IPS-NIHi11 (cell line): ENCODE data around the gene SERINC5.

Experiments
- DNase-seq: peaks from one replicate; pipeline ENCODE4 v3.0.0; 2012; ENCODE audit warnings: mixed read lengths, low spot score

Gene SERINC5

DNA sequence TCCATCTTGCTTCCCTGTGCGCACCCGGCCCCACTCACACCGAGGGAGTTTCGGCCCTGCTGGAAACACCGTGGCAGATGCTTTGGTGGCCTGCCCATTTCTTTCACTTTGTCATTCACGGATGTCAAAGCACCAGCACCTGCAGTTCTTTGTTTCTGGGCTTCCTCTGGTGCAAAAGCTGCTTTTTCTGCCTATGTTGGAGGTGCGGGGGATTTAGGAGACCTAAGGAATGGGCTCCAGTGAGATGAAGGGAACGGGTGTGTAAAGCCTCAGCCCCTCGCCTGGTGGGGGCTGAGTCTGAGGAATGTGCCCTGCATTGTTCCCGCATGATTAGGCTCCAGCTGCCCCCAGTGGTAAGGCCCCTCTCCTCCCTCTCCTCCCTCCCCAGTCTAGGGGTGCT is 158.4 kb downstream of the SERINC5 start:
- DNase-seq: peak; percentile 59

DNA sequence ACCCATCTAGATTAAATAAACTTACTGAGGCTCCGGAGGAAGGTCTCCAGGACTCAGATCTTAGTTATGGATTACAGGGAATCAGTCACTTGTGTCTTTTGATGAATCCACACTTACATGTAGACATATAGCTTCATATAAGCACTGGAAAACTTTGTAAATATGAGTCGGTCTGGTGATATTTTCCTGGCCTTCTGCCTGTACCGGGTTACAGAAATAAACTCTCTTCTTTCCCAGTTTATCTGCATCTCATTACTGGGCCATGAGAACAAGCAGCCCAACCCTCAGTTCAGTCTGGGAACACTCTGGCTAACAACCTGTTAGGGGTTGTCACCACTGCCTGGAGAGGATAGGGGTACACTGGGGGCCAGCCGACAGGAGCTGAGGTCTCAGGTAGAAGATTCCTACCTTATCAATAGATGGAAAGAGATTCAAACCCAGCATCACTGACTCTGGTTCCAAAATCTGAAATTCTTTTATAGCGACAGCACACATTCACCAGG is 161.6 kb downstream of the SERINC5 start:
- no peak for DNase-seq

DNA sequence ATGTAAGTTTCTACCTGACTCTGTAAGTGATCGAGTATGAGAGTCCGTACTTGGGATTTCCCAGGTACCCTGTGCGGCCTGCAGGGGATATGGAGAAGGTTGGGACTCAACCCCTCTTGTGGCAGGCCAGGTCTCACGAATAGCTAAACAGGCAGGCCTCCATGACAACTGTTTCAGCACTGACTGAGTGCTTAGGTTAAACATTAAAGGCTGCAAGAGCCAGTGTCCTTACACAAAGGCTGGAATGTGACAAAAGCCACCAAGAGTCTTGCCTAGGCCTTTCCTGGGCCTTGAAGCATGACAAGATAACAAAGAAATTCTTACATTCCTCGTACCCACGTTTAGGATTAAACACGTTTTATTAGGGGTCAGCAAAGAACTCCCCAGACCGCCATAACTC is 162.1 kb downstream of the SERINC5 start:
- no peak for DNase-seq

DNA sequence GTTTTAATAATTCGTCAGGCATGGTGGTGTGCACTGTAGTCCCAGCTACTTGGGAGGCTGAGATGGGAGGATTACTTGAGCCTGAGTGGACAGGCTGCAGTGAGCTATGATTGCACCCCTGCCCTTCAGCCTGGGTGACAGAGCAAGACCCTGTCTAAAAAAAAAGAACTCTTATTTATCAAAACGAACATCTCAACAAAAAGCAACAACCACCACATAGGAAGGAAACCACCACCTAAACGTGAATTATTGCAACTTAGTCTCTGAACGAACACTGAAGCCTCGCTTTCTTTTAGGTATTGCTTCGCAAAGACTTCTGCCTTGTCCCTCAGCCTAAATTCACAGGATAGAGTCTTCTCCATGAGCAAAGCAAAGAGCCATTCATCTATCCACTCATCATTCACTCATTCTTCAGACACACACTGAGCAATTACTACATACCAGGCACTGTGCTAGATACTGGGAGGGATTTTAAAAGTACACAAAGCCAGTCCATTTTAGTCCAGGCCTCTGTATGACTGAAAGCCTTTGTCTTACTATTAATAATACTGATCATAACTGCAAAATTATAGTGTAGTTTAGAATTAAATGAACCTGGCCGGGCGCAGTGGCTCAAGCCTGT is 163.3 kb downstream of the SERINC5 start:
- DNase-seq: no peak

DNA sequence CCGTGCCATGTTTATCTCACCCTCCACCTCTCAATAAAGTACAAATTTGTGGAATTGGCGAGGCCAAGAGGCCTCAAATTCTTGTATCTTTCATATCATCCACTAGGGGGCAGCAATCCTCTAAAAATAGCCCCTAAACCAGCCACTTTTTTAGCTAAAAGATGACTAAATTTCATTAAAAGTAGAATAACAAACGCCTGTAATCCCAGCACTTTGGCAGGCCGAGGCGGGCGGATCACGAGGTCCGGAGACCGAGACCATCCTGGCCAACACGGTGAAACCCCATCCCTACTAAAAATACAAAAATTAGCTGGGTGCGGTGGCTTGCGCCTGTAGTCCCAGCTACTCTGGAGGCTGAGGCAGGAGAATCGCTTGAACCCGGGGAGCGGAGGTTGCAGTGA is 164.1 kb downstream of the SERINC5 start:
- DNase-seq: peak; percentile 77

DNA sequence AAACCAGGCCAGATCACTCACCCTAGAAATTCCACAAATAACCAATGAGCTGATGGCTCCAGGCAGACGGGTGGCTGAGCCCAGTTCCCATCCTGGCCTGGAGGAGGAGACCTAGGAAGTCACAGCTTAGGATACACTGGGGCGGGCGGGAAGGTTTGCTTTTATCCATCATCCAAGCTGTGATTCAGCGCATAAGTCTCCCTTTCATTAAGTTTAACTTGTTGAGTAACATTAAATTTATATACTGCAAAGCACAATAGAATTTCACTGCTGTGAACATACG is 165.0 kb downstream of the SERINC5 start:
- no peak for DNase-seq

DNA sequence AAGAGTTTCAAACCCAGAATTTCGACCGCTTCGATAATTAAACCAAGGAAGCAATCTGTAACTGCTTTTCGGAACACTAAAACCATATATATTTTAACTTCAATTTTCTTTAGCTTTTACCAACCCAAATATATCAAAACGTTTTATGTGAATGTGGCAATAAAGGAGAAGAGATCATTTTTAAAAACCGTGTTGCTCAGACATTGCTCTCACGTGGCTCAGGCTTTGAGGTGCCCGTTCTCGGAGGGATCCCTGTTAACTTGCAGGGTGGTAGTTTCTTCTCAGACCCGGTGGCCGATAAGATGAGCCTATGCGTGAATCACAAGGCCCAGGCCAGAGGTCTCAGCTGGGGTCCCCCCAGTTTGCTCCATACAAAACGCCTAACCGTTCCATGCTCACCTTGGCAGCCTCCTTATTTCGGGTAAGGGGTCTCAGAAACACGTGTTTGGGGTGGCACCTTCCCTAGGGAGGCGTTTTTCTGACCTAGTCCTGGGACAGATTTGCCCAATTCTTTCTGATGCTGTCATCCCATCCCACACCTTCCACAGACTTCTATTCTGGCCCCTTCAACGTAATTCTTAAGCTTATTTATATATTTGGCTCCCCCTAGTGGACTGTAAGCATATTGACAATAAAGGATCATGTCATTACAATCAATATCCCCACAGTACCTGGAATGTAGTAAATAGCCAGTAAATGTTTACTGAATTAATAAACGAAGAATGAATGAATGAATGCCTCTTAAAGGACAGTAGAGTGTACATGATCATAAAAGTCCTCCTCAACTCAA is 172.6 kb downstream of the SERINC5 start:
- DNase-seq: peak; percentile 72

DNA sequence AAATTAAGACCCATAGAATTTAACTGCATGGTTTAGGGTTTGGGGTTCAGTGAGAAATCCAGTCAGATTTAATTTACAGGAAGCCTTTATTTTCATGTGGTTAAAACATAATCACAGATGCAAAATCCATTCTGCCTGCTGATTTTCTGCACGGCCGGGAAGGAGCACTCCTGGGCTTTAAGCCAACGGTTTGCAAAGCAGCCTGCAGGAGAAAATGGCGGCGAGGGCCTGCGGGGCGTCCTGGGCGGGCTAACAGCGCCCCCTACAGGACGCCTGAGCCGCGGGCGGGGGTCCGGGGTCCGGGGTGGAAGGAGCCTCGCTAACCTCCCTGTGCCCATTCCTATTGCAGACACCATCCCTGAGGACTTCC is 173.1 kb downstream of the SERINC5 start:
- DNase-seq: peak; percentile 97

DNA sequence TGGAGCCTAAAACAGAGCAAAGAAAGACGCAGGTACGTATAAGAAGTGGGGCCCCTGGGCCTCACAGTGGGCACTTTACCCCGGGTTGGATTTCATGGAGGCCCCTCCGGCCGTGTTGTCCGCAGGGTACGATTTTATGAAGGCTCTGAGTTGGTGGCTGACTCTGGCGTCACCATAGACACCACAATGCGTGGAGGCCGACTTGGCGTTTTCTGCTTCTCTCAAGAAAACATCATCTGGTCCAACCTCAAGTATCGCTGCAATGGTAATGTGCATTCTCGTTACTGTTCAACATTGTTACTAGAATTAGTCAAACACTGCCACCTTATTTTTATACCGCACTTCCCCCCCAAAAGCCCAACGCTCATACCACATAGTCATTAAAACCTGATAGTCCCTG is 173.6 kb downstream of the SERINC5 start:
- no peak for DNase-seq

DNA sequence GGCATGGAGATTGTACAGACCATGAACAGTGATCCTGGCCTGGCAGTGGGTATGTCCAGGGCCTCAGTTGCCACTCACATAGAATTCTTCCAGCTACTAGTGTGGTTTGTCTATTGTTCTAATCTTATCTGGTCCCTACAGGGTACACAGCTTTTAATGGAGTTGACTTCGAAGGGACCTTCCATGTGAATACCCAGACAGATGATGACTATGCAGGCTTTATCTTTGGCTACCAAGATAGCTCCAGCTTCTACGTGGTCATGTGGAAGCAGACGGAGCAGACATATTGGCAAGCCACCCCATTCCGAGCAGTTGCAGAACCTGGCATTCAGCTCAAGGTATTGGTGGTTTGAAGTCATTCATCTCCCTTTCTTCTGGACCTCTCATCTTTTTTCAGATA is 176.9 kb downstream of the SERINC5 start:
- DNase-seq: no peak

DNA sequence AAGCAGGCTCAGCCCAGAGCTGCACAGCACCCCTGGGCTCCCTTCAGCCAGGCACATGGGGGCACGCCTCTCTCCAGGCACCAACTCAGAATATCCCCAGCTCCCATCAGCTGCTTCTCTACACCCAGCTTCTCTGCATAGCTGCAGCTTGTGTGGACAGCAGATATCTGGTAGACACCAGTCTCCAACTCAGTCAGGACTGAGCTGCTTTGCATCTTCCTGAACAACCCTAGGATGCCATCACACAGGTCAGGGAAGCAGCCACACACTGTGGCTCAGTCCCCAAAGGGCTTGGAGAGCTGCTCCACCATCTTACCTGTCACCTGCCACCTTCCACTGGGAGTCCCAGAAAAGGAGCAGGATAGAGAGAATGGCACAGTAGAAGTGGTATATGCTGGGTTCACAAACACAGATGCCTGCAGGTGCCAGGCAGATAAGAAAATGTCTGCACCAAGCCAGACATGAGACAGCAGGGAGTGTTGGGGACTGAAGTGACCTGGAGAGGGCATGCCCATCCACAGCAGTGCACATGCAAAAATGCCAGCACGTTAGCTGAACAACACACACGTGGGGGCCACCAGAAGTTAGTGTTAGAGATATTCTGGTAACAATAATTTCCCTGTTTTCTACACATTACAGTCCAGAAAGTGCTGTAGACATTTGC is 178.7 kb downstream of the SERINC5 start:
- no peak for DNase-seq

DNA sequence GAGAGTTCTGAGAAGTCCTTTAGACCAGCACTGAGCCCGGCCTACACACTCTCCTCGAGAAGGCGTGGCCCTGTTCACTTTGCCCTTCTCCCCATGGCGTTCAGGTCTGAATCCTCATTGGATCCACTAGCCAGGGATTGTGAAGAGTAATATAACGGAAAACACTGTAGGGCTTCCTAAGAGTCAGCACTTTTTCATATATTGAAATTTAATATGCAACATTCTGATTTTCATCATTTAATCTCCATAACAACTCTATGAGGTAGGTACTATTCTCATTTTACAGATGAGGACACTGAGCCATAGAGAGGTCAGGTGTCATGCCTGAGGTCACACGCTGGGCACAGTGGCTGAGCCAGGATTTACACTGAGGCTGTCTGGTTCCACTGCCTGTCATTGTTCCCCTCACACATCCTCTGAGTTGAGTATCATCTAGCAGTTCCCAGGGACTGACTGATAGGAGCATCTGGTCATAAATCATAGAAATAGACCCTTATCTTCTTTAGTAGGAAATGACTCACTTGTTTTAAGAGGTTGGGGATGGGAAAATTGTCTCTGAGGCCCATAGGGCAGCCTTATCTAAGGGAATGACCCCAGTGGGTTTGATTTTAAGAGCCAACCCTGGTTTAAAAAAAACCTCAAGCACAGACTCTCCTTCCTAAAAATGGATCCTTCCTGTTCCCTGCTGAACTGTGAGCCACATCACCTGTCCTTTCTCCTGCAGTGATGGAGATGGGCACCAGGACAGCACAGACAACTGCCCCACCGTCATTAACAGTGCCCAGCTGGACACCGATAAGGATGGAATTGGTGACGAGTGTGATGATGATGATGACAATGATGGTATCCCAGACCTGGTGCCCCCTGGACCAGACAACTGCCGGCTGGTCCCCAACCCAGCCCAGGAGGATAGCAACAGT is 179.5 kb downstream of the SERINC5 start:
- no peak for DNase-seq

DNA sequence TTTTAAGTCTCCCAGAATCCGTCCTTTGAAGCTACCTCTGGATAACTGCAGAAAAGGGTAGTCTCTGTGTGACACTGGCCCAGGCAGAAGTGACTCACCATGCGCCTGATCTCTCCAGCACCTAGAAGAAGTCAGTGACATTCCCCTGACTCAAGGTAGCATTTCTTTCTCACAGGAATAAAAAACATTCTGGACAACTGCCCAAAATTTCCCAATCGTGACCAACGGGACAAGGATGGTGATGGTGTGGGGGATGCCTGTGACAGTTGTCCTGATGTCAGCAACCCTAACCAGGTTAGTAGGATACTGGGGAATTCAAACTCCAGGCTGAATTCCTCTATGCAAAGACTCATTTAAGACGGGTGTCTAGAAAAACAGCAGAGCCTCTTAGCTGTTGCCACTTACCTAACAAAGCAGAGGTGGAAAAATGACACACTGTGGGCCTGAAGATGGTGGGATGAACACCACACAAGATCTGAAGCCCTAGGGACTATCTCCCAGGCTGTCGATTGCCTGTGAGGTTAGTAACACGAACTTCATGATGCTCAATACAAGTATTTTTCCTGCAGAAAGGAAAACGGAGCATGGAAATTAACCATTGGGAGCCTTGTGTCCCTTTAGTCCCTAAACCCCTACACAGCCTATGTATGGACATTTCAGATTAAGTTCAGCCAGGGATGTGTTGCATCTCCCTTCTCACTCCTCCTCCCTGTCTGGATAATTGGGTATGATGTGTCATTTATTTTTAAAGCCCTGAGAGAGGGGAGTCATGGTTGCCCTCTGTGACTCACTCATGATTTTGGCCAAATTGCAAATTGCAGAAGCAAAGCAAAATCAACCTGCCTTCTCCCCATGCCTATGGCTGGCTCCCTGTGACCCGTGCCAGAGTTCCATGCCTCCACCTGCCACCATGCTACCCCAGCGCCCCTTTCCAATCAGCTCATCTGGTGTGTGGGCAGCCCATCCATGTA is 183.5 kb downstream of the SERINC5 start:
- no peak for DNase-seq

DNA sequence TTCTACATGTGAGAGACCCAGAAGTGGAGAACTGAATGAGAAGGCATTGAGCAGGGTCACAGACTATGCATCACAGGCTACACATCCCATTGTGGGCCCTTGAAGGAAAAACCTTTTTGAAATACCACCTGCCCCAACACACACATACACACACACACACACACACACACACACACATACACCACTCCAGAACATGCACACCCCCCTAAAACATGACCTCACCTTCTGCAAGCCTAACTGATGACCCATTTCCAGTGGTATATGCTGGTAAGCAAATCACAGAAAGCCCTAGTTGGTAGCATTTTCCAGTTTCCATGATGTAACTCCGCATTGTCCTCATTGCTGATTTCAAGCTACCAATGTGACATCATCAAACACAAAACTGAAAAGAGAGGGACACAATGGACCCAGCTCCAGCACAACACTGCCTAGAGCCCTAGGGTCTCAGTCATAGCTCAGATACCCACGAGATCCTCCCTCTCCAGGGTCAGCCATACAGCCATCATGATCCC is 184.3 kb downstream of the SERINC5 start:
- no peak for DNase-seq

DNA sequence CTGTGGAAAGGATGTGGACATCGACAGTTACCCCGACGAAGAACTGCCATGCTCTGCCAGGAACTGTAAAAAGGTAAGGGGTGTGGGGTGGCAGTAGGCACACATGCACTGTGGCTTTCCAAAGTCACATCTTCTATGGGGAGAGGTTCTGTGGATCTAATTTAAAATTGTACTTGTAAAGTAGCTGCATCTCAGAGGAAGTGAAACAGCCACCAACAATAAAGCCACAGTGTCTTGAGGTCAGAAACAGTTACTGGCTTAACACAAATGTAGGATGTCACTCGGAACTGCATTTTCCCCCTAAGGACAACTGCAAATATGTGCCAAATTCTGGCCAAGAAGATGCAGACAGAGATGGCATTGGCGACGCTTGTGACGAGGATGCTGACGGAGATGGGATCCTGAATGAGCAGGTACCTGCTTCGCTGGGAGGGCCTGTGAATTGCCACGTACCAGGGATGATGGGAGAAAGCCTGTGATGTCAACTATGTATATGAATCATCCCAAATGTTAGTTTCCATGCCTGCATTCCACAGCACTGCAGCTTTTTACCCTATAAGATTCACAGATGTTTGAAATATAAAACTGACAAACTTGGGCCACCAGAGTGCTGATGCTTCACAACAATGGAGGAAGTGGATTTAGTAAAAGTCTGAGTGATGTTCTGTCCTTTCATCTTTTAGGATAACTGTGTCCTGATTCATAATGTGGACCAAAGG is 185.4 kb downstream of the SERINC5 start:
- DNase-seq: no peak

DNA sequence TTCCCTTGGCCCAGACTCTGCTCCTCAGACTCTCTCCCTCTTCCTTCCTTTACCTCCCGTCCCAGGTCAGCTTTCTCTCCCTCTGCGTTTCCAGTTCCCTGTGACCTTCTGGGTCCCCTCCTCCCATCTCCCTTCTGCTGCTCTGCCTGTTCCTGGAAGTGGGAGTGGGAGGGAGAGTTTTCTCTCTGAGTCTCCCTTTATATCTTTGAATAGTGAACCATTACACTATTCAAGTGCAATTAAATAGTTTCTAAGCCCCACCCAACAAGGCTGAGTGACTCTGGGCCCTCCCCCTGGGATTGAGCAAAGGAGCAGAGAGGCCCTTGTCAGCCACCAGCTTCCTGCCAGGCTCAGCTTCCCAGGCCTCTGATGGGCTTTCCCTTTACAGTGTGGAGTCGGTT is 185.9 kb downstream of the SERINC5 start:
- no peak for DNase-seq

DNA sequence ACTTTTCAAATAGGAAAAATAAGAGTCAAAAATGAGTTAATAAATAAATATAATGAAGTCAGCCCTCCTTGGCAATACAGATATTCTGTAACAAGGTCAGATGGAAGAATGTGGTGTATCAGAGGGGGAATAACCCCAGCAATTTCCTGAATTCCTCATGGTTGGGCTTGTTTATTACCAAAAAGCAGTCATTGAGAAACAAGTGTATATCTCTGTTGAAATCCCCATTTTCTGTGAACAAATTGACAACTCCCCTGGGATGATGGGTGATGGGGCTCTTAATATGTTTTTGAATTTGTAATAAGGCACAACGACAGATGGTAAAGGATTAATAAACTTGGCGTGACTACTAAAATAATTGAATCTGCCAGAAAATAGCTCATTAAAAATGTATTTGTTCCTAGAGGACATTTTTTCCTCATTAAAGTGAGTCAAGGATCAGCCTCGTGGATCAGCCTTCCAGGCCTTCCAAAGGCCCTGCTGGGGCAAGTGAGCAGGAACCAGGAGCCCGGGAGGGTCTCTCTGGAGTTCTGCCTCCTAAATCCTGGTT is 186.5 kb downstream of the SERINC5 start:
- DNase-seq: no peak

DNA sequence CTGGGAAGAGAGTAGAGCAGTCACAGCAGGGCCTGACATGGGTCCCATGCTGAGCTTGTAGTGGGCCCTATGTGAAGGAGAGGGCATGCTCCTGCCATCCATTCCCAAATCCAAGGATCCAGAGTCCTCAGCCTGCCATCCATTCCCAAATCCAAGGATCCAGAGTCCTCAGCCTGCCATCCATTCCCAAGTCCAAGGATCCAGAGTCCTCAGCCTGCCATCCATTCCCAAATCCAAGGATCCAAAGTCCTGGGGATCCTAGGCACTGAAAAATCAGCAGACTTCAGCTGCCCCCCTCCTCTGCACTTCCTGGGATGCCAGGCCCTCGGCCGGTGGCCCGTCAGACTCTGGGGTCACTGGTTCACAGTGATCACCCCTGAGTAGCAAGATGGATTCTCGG is 187.1 kb downstream of the SERINC5 start:
- DNase-seq: no peak

DNA sequence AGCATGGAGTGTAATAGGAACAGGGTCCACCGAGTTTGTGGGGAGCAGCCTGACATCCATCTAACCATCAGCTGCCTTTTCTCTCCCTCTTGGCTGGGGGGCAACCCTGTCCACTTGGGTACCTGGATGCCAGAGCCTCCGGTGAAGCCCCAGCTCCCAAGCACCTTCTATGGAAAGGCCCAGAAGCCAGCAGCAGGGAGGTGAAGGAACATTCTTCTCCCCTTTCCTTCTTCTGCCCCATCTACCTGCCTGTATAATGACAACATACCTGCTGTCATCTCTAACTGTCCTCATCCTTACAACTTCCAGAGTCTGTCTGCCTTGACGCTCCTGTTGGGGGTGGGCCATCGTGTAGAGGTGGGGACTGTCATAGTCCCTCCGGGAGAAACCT is 187.6 kb downstream of the SERINC5 start:
- no peak for DNase-seq
